RCC 7860 (cell line): ENCODE measurements around the gene WNT16.

ENCODE experiments used
- DNase-seq: peaks from one replicate; pipeline ENCODE4 v3.0.0-alpha.2; 2015; ENCODE audit warnings: low spot score
- FAIRE-seq: peaks from 2 replicates; lab custom pipeline; 2012; peaks lifted over from hg19 to GRCh38; lab: Jason Lieb, UNC

Gene WNT16

GRCh38 chr7:121342631-121343030 is 13.8 kb downstream of the WNT16 start:
- DNase-seq = no peak
- no peak for FAIRE-seq

GRCh38 chr7:121343302-121343701 is 14.5 kb downstream of the WNT16 start:
- DNase-seq = no peak
- peak; percentile 75 for FAIRE-seq

GRCh38 chr7:121344093-121344492 is 15.3 kb downstream of the WNT16 start:
- FAIRE-seq (no peak), DNase-seq (no peak)

- DNase-seq = no peak
Observed at GRCh38 chr7:121344497-121344896, 15.7 kb downstream of the WNT16 start.

GRCh38 chr7:121351682-121352081 is 22.9 kb downstream of the WNT16 start:
- DNase-seq (no peak), FAIRE-seq (peak; percentile 22)

More at GRCh38 chr7:121344497-121344896, 15.7 kb downstream of the WNT16 start:
- no peak for FAIRE-seq

- FAIRE-seq (no peak), DNase-seq (no peak)
Observed at GRCh38 chr7:121352323-121352722, 23.5 kb downstream of the WNT16 start.

GRCh38 chr7:121355574-121355973 is 26.8 kb downstream of the WNT16 start:
- no peak for DNase-seq

GRCh38 chr7:121360564-121360963 is 31.8 kb downstream of the WNT16 start:
- no peak for FAIRE-seq
- DNase-seq = no peak

More at GRCh38 chr7:121355574-121355973, 26.8 kb downstream of the WNT16 start:
- FAIRE-seq = no peak

- peak; percentile 90 for FAIRE-seq
- peak; percentile 51 for DNase-seq
Observed at GRCh38 chr7:121366852-121367431, 38.1 kb downstream of the WNT16 start.

- DNase-seq (no peak), FAIRE-seq (no peak)
Observed at GRCh38 chr7:121369462-121369861, 40.7 kb downstream of the WNT16 start.

- DNase-seq (no peak), FAIRE-seq (no peak)
Observed at GRCh38 chr7:121371367-121371766, 42.6 kb downstream of the WNT16 start.

- DNase-seq = no peak
- FAIRE-seq = no peak
Observed at GRCh38 chr7:121371883-121372282, 43.1 kb downstream of the WNT16 start.

GRCh38 chr7:121372376-121373010 is 43.7 kb downstream of the WNT16 start:
- DNase-seq (no peak), FAIRE-seq (no peak)

GRCh38 chr7:121373177-121373576 is 44.4 kb downstream of the WNT16 start:
- DNase-seq = no peak
- no peak for FAIRE-seq

GRCh38 chr7:121376979-121377378 is 48.2 kb downstream of the WNT16 start:
- DNase-seq = no peak
- no peak for FAIRE-seq

GRCh38 chr7:121379930-121380329 is 51.1 kb downstream of the WNT16 start:
- no peak for DNase-seq
- no peak for FAIRE-seq

GRCh38 chr7:121382473-121382872 is 53.7 kb downstream of the WNT16 start:
- FAIRE-seq (peak; percentile 30), DNase-seq (no peak)

- FAIRE-seq (no peak), DNase-seq (no peak)
Observed at GRCh38 chr7:121383235-121383910, 54.6 kb downstream of the WNT16 start.

GRCh38 chr7:121384265-121384664 is 55.5 kb downstream of the WNT16 start:
- DNase-seq = no peak
- FAIRE-seq = no peak

- FAIRE-seq = peak; percentile 4
- DNase-seq = no peak
Observed at GRCh38 chr7:121385056-121385799, 56.4 kb downstream of the WNT16 start.

- FAIRE-seq (no peak), DNase-seq (no peak)
Observed at GRCh38 chr7:121385800-121386179, 57.0 kb downstream of the WNT16 start.
